NB4 (cell line): Measurements from ENCODE around the gene FHIT.

Source experiments
- MYC ChIP-seq: IDR thresholded peaks from 2 replicates; pipeline ENCODE4 v1.6.1; 2011; ENCODE audit warnings: low read depth, low read length
- POLR2A ChIP-seq: IDR thresholded peaks from 2 replicates; pipeline ENCODE4 v1.6.1; 2011; ENCODE audit warnings: mild to moderate bottlenecking; ENCODE audit not compliant: insufficient read length; ENCODE audit errors: extremely low read depth
- TF ChIP-seq, protein P1 (sequence below): IDR thresholded peaks from one replicate; pipeline ENCODE4 v1.5.1; 2012; ENCODE audit warnings: low read depth, low read length

DNA sequence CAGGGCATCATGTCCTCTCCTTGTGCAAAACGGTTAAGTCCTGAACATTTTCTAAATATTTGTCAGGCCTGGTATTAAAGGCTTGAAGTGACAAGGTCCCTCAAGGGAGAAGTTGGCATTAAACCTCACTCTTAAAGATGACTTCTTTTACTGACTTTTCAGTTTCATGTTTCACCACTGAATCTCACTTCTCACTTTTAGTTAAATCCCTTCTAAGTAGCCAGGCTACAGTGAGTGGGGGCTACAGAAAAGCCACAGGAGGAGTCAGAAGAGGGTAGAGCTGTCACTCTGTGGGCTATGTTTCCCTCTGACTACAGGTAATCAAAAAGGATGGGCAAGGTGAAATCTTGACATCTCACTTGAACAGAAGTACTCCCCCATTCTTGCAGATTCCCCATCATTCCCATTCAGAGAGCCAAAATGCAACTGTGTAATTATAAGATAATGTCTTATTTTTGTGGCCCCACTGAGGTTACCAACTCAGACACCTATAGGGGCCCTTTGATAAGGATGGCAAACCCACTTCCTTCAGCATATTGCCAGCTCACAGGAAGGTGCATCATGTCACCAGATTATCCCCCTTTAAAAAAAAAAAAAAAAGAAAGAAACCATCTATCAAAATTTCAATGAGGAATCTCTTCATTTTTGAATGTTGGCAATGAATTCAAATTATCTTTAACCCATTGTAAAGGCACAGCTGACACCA, 1411.3 kb downstream of the FHIT start:
- no peak for TF ChIP-seq POLR2A
- TF ChIP-seq, protein P1, sequence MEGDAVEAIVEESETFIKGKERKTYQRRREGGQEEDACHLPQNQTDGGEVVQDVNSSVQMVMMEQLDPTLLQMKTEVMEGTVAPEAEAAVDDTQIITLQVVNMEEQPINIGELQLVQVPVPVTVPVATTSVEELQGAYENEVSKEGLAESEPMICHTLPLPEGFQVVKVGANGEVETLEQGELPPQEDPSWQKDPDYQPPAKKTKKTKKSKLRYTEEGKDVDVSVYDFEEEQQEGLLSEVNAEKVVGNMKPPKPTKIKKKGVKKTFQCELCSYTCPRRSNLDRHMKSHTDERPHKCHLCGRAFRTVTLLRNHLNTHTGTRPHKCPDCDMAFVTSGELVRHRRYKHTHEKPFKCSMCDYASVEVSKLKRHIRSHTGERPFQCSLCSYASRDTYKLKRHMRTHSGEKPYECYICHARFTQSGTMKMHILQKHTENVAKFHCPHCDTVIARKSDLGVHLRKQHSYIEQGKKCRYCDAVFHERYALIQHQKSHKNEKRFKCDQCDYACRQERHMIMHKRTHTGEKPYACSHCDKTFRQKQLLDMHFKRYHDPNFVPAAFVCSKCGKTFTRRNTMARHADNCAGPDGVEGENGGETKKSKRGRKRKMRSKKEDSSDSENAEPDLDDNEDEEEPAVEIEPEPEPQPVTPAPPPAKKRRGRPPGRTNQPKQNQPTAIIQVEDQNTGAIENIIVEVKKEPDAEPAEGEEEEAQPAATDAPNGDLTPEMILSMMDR: no peak
- no peak for TF ChIP-seq MYC
